ENCODE results near the gene DNASE1L1.

DNA sequence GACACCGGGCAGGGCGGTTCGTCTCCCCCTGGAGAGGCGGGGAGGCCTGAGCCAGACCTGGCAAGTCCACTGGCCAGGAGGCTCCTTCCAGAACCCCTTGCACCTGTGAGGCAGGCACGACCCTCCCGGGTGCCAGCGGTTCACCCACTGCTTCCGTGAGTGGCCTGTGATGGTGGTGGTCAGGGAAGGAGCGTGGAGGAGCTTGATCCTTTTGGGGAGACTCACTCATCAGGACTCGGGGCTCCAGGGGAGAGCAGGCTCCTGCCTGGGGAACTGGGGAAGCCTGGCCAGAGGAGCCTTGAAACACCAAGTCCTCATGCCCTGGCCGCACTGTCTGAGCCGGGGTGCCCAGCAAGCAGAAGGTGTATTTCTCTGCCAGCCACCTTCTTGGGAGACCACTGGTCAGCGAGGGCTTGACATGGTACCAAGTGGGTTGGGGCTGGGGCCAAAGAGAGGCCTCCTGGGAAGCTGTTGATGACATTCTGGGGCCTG, 35.7 kb upstream of the DNASE1L1 start:
- TF ChIP-seq FOXP1 (IDR thresholded peaks at IDR 0.05) (no peak), FOXP1 (CRISPR knock-in tag; IDR thresholded peaks at IDR 0.05) (no peak)
- TF ChIP-seq, protein P1, sequence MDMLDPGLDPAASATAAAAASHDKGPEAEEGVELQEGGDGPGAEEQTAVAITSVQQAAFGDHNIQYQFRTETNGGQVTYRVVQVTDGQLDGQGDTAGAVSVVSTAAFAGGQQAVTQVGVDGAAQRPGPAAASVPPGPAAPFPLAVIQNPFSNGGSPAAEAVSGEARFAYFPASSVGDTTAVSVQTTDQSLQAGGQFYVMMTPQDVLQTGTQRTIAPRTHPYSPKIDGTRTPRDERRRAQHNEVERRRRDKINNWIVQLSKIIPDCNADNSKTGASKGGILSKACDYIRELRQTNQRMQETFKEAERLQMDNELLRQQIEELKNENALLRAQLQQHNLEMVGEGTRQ (IDR thresholded peaks at IDR 0.05; ENCODE audit: low read depth, low read length): no peak
- TF ChIP-seq, protein P1 (CRISPR knock-in tag; IDR thresholded peaks at IDR 0.05; ENCODE audit: borderline replicate concordance): no peak
- TF ChIP-seq, protein P2, sequence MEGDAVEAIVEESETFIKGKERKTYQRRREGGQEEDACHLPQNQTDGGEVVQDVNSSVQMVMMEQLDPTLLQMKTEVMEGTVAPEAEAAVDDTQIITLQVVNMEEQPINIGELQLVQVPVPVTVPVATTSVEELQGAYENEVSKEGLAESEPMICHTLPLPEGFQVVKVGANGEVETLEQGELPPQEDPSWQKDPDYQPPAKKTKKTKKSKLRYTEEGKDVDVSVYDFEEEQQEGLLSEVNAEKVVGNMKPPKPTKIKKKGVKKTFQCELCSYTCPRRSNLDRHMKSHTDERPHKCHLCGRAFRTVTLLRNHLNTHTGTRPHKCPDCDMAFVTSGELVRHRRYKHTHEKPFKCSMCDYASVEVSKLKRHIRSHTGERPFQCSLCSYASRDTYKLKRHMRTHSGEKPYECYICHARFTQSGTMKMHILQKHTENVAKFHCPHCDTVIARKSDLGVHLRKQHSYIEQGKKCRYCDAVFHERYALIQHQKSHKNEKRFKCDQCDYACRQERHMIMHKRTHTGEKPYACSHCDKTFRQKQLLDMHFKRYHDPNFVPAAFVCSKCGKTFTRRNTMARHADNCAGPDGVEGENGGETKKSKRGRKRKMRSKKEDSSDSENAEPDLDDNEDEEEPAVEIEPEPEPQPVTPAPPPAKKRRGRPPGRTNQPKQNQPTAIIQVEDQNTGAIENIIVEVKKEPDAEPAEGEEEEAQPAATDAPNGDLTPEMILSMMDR (CRISPR knock-in tag; IDR thresholded peaks at IDR 0.05): no peak

Data from HepG2 (cell line).